GM13977 (cell line): ENCODE measurements around the gene CD34.

Experiments used
- DNase-seq: peaks from one replicate; pipeline ENCODE4 v3.0.0; 2012; ENCODE audit warnings: low spot score
- in situ Hi-C: fragments of 300-500 bp; cut with MboI; formaldehyde crosslinking; loops from one replicate; pipeline ENCODE4 v1.12.0; 2022; ENCODE audit warnings: low sequenced_read_pairs, low pct_unique_long_range_greater_than_20kb, mixed read lengths, inconsistent platforms; ENCODE audit not compliant: unreplicated experiment
- TF ChIP-seq, protein P1 (sequence below): IDR thresholded peaks from 2 replicates; pipeline ENCODE4 v1.5.1; 2012; ENCODE audit warnings: mild to moderate bottlenecking, control low read depth; ENCODE audit not compliant: insufficient read depth; ENCODE audit errors: extremely low read depth, missing control alignments

The CD34 gene

DNA sequence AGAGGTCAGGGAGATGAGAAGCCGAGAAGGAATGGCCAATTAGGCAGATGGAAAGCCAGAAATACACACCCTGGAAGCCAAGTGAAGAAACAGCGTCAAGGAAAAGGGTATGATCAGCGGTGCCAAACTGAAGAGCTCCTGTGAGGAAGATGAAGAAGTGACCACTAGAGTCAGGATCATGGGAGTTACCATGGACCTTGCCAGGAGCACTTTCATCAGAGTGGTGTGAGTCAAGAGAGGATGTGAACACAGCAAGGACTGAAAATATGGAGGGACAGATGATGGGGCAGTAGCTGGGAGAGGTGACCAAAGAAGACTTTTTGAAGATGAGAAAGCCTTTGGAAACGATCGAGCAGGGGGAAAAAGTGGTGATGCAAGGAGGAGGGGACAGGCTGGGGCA is 50.4 kb downstream of the CD34 start:
- in situ Hi-C loops: no loop called here
- TF ChIP-seq, protein P1, sequence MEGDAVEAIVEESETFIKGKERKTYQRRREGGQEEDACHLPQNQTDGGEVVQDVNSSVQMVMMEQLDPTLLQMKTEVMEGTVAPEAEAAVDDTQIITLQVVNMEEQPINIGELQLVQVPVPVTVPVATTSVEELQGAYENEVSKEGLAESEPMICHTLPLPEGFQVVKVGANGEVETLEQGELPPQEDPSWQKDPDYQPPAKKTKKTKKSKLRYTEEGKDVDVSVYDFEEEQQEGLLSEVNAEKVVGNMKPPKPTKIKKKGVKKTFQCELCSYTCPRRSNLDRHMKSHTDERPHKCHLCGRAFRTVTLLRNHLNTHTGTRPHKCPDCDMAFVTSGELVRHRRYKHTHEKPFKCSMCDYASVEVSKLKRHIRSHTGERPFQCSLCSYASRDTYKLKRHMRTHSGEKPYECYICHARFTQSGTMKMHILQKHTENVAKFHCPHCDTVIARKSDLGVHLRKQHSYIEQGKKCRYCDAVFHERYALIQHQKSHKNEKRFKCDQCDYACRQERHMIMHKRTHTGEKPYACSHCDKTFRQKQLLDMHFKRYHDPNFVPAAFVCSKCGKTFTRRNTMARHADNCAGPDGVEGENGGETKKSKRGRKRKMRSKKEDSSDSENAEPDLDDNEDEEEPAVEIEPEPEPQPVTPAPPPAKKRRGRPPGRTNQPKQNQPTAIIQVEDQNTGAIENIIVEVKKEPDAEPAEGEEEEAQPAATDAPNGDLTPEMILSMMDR: no peak
- DNase-seq: no peak

DNA sequence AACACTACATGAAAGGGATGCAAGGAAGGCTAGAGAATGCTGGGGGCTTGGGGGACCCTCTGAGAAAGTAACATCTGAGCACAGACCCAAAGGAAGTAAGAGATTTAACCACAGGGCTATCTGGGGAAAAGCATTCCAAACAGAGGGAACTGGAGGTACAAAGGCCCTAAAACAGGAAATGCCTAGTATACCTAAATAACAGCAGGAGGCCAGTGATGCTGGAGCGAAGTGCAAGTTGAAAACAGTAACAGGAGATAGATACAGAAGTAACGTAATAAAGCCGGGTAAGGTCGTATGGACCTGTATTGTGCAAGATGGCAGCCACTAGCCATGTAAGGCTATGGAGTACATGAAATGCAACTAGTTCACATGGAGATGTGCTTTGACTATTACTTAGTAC is 52.1 kb downstream of the CD34 start:
- no peak for DNase-seq
- TF ChIP-seq, protein P1: no peak
- in situ Hi-C loops: no loop called here

DNA sequence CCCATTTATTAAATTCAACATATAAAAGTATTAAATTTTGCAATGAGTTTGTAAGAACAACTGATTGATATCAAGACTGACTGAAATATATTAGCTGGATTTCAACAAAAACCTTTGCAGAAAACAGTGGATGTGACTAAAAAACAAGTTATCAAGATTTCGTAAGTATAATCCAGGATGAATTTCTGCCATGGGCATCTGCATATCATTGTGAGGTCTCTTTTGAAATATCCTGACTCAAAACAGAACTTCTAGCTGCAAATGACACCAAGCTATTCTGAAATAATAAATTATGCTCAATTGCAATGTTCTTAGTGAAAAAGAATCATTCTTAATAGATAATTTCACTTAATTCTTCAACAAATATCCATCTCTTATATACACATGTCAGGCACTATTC is 52.6 kb downstream of the CD34 start:
- TF ChIP-seq, protein P1: no peak
- DNase-seq: no peak
- in situ Hi-C loops: no loop called here

DNA sequence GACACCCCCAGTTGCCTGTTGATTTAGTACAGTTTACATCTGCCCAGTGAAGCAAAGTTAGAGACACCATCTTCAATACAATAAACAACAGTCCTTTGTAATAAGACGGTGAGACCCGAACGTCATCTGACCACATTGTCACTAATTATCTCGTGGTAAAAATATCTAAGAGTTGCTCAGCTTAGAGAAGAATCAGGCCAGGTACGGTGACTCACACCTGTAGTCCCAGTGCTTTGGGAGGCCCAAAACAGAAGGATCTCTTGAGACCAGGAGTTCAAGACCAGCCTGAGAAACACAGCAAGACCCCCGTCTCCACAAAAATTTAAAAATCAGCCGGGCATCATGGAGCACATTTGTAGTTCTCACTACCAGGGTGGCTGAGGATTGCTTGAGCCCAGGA is 53.5 kb downstream of the CD34 start:
- TF ChIP-seq, protein P1: no peak
- in situ Hi-C loops: no loop called here
- no peak for DNase-seq

DNA sequence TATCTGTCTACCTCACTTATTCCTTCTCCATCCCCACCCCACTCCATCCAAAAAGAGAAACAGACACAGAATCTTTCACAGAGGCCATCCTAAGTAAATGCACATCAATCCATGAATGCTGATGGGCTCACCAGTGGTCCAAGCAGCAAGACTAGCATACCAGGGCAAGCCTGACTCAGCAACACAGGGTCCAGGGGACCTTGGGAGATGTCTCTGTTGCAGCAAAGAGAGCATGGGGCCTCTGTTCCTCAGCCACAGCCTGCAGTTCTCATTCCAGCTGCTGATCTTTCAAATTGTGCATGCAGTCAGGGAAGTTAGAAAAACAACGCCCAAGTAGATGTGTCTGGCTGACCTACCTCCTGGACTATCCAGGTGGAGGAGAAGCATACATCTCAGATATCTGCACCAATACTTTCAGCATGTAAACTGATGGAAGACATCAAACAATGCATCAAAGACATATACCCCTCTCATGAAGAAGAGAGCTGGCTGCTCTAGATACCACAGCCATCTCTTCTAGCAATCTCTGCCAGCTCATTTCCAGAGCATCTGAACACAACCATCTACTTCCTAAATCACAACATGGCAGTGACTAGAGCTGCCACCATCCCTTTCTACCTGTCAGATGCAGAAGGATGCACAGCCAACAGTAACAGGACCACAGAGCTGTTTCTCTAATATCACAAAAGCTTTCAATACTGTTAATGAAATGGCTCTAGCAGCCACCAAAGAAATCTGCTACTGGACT is 54.5 kb downstream of the CD34 start:
- in situ Hi-C loops: no loop called here
- no peak for DNase-seq

DNA sequence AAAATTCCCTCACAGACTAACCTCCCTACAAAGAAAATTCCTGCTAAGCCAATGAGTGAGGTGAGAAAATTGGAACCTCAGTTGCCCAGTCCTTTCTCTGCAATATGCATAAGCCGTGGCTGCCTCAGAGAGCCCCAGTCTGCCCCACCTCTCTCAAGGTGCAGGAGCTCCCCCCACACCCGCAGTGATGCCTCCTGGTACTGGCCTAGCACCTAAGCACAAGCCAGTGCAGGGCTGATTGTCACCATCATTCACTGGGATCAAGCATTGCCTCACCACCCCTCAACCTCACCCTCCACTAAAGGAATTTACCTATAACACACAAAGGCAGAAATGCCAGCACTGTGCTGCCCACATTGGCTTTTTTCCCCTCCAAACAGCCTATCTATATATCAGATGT is 56.9 kb downstream of the CD34 start:
- TF ChIP-seq, protein P1: no peak
- in situ Hi-C loops: no loop called here
- DNase-seq: no peak

More for the DNA sequence above, 54.5 kb downstream of the CD34 start:
- TF ChIP-seq, protein P1: no peak
